ENCODE measurements around the gene NEUROD6. TPM values are rescaled to one million over a fixed set of nuclear protein-coding genes. Genes with fewer than 3 reads are reported as not detected.

NEUROD6 gene
- total and polyA plus RNA-seq, 7 donors = not detected

DNA sequence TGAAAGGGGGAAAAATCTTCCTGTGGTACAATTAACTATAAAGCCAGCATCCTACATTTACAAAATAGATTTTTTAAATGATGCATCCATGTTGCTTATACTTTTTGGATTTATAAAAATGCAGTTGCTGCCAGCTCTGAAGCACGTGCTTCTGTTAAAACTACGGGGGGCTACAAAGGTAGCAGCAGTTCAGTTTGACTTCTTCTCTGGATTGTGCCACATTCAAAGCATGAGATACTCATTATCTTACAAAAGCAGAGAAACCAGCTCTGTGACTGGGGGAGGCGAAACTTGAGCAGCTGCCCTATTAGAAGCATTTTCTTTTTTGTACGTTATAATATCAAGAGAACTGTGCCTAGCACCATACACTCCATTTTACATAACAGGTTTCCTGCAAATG lies 31.1 kb downstream of the NEUROD6 start:
- intact Hi-C loops (cut with DNase I) = no loop called here
- H3K4me1 ChIP-seq = no peaks in the 10 kb centered on the region
- DNase-seq = no peak
- H3K27me3 ChIP-seq = no peaks in the 10 kb centered on the region
- no peak overlapping the region for H3K27ac ChIP-seq
- no peaks in the 10 kb centered on the region for H3K36me3 ChIP-seq
- H3K9me3 ChIP-seq = no peaks in the 10 kb centered on the region
- 65 to 69% methylated on average over 4 of the region's 4 CpGs for WGBS, 2 donors
- TF ChIP-seq POLR2AphosphoS5 (IDR thresholded peaks at IDR 0.05) (no peak), EP300 (IDR thresholded peaks at IDR 0.05) (no peak), POLR2A (IDR thresholded peaks at IDR 0.05) (no peak)
- TF ChIP-seq, protein P1, sequence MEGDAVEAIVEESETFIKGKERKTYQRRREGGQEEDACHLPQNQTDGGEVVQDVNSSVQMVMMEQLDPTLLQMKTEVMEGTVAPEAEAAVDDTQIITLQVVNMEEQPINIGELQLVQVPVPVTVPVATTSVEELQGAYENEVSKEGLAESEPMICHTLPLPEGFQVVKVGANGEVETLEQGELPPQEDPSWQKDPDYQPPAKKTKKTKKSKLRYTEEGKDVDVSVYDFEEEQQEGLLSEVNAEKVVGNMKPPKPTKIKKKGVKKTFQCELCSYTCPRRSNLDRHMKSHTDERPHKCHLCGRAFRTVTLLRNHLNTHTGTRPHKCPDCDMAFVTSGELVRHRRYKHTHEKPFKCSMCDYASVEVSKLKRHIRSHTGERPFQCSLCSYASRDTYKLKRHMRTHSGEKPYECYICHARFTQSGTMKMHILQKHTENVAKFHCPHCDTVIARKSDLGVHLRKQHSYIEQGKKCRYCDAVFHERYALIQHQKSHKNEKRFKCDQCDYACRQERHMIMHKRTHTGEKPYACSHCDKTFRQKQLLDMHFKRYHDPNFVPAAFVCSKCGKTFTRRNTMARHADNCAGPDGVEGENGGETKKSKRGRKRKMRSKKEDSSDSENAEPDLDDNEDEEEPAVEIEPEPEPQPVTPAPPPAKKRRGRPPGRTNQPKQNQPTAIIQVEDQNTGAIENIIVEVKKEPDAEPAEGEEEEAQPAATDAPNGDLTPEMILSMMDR (IDR thresholded peaks at IDR 0.05) = no peak
- H3K4me3 ChIP-seq = no peak overlapping the region

DNA sequence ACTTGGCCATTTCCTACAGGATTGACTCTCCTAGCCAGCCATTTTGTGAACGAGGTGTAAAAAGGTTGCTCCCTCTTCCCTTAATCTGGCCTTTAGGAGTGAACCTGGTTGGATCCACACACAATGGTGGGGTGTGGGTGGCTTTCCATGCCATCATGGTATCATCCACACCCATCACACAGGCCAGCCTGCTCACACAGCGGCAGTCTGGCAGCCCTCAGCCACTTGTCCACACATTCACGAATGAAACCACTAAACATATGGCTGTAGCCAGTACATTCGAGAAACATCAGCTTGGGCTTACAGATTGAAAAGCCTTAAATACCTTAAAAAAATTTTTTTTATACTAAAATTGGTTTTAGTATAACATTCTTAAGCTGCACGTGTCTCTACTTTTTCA lies 31.9 kb downstream of the NEUROD6 start:
- intact Hi-C loops (cut with DNase I) = no loop called here
- TF ChIP-seq, protein P1 (IDR thresholded peaks at IDR 0.05) = no peak
- TF ChIP-seq EP300 (IDR thresholded peaks at IDR 0.05) (no peak), POLR2A (IDR thresholded peaks at IDR 0.05) (no peak), POLR2AphosphoS5 (IDR thresholded peaks at IDR 0.05) (no peak)
- Histone ChIP-seq H3K4me1 (no peaks in the 10 kb centered on the region), H3K27ac (no peak overlapping the region), H3K9me3 (no peaks in the 10 kb centered on the region), H3K4me3 (no peak overlapping the region), H3K36me3 (no peaks in the 10 kb centered on the region), H3K27me3 (no peaks in the 10 kb centered on the region)
- no peak for DNase-seq
- WGBS, 2 donors = 87 to 92% methylated on average over 5 of the region's 5 CpGs

- Histone ChIP-seq H3K36me3 (no peaks in the 10 kb centered on the region), H3K27me3 (no peaks in the 10 kb centered on the region), H3K9me3 (no peaks in the 10 kb centered on the region), H3K4me1 (no peaks in the 10 kb centered on the region), H3K27ac (no peak overlapping the region), H3K4me3 (no peak overlapping the region)
- intact Hi-C loops (cut with DNase I) = no loop called here
- no peak for DNase-seq
- 85 to 90% methylated on average over 7 of the region's 7 CpGs for WGBS, 2 donors
- no peak for TF ChIP-seq POLR2A (IDR thresholded peaks at IDR 0.05)
- no peak for TF ChIP-seq EP300 (IDR thresholded peaks at IDR 0.05)
- no peak for TF ChIP-seq POLR2AphosphoS5 (IDR thresholded peaks at IDR 0.05)
- TF ChIP-seq, protein P1 (IDR thresholded peaks at IDR 0.05) = no peak
These were observed 32.6 kb downstream of the NEUROD6 start for GRCh38 chr7:31307972-31308371.

DNA sequence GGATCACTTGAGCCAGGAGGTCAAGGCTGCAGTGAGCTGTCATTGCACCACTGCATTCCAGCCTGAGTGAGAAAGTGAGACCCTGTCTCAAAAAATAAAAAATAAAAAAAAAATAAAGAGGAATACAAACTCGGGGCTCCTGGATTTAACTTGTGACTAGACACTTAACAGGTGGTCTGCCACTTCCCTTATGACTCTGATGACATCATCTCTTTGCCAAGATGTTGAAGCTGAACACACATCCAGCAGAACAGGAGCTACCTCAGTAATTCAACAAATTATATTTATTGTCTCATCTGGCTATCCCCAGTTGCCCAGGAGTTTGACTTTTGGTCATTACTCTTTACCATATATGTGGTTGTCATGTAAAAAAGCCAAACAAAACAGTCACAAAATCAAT lies 35.3 kb downstream of the NEUROD6 start:
- WGBS, 2 donors = 57 to 59% methylated on average over 1 of the region's 1 CpG
- no peak overlapping the region for H3K27ac ChIP-seq
- TF ChIP-seq POLR2A (IDR thresholded peaks at IDR 0.05) (no peak), POLR2AphosphoS5 (IDR thresholded peaks at IDR 0.05) (no peak), EP300 (IDR thresholded peaks at IDR 0.05) (no peak)
- TF ChIP-seq, protein P1 (IDR thresholded peaks at IDR 0.05) = no peak
- H3K4me1 ChIP-seq = no peaks in the 10 kb centered on the region
- no peaks in the 10 kb centered on the region for H3K36me3 ChIP-seq
- no peak for DNase-seq
- no peaks in the 10 kb centered on the region for H3K27me3 ChIP-seq
- no peak overlapping the region for H3K4me3 ChIP-seq
- H3K9me3 ChIP-seq = no peaks in the 10 kb centered on the region
- intact Hi-C loops (cut with DNase I) = no loop called here

DNA sequence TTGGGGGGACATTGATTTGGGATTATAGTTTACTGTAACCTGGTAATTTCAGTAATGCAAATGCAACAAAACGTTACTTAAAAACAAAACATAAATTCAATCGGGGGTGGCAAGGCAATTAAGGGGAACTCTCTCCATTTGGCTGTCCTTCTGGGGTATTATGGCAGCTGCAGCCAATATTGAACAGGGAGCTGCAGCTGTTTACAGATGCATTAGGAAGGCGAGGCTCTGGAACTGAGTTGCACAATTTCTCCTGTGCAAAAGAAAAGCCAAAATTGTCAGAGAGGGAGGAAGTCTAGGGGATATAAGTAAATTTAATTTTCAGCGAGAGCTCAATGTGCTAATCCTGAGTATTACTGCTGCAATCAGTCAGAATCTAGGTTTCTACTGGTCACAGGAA lies 36.1 kb downstream of the NEUROD6 start:
- H3K4me1 ChIP-seq = no peaks in the 10 kb centered on the region
- no peaks in the 10 kb centered on the region for H3K27me3 ChIP-seq
- no peak overlapping the region for H3K4me3 ChIP-seq
- TF ChIP-seq, protein P1 (IDR thresholded peaks at IDR 0.05) = no peak
- TF ChIP-seq POLR2AphosphoS5 (IDR thresholded peaks at IDR 0.05) = no peak
- TF ChIP-seq POLR2A (IDR thresholded peaks at IDR 0.05) = no peak
- no peak for TF ChIP-seq EP300 (IDR thresholded peaks at IDR 0.05)
- H3K9me3 ChIP-seq = no peaks in the 10 kb centered on the region
- no peaks in the 10 kb centered on the region for H3K36me3 ChIP-seq
- WGBS, 2 donors = 53 to 60% methylated on average over 4 of the region's 4 CpGs
- intact Hi-C loops (cut with DNase I) = no loop called here
- no peak for DNase-seq
- no peak overlapping the region for H3K27ac ChIP-seq

Data from sigmoid colon (tissue), 7 donors.